D721Med (cell line): ENCODE data around the gene ZNF438.

Source experiments
- DNase-seq: peaks from one replicate; pipeline ENCODE4 v3.0.0; 2011; ENCODE audit warnings: low spot score; ENCODE audit not compliant: insufficient read length
- FAIRE-seq: peaks from 2 replicates; lab custom pipeline; 2011; peaks lifted over from hg19 to GRCh38; lab: Jason Lieb, UNC
- CTCF ChIP-seq: IDR thresholded peaks from 2 replicates; pipeline ENCODE4 v1.5.1; 2012; ENCODE audit warnings: mild to moderate bottlenecking, control low read depth; ENCODE audit not compliant: insufficient read depth; ENCODE audit errors: missing control alignments

ZNF438 gene

GRCh38 chr10:30995081-30995770, 36.4 kb downstream of the ZNF438 start:
- no peak for TF ChIP-seq CTCF
- DNase-seq (no peak), FAIRE-seq (no peak)

DNA sequence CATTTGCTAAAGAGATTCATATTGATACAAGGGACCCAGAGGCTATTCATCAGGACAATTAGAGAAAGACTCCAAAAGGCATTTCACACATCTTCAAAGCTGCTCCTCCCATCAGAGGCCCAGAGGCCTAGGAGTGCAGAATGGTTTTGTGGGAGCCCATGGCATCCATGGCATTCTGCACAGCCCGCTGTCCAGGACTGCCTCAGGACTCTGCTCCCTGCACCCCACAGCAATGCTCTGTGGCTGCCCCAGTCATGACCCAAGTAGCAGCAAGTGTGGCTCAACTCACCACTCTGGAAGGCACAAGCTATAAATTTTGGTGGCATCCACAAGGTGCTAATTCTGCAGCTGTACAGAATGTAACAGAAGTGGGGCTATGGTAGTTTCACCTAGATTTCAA, 38.5 kb downstream of the ZNF438 start:
- no peak for FAIRE-seq
- no peak for TF ChIP-seq CTCF
- no peak for DNase-seq

DNA sequence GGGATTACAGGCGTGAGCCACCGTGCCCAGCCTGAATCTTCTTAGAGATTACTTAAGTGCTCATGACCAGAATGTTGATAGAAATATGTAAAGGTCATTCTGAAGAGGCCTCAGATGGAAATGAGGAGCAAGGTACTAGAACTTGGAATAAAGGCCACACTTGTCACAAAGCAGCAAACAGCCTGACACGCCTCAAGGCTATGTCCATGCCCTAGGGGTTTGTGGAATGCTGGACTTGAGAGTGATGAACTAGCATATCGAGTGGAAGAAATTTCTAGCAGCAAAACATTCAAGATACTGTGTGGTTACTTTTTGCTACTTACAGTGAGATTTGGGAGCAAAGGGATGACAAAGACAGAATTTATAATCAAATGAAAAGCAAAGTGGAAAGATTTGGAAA, 39.0 kb downstream of the ZNF438 start:
- DNase-seq (no peak), FAIRE-seq (no peak)
- no peak for TF ChIP-seq CTCF

DNA sequence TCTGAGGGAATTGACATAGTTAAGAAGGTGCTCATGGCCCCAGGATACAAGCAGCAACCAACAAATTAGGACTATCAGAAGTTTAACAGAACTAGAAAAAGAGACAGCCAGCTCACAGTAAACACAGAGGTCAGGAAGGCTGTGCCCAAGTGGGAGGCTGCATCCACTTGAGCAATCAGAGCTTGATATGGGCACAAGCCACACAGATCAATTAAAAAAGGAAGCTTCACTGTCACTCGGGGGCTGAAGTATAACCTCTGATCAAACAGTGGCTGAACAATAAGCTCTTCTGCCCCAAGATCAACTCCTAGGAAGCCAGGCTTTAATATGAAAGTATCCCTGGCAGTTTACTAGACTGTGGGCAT, 40.0 kb downstream of the ZNF438 start:
- FAIRE-seq (no peak), DNase-seq (no peak)
- no peak for TF ChIP-seq CTCF

DNA sequence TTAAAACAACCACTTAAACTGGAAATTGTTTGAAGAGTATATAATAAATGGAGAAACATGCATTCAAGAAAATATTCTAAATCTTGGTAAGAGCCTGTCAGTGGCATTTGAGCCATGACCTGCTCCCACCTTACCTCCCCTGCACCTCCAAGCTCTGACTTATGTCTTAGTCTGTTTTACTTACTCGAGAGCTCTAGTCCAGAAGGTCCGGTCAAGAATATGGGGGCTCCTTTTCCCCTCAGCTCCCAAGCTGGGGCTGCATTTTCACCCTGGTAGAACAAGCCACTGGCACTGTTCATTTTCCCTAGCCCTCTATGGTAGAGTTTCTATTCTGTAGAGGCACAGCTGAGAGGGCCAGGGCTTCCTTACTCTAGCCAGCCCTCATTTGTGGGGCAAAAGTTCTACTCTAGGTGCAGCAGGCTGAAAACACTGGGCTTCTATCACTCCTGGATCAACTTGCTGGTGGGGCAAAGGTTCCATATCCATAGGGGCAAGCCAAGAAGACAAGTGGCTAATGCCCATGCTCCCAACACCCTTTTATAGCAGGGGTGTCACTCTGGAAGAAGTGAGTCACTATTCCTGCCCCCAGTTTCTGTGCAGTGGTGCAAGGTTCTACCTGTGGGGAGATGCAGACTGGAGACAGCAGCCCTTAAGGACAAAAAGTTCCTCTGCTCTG, 40.6 kb downstream of the ZNF438 start:
- DNase-seq (no peak), FAIRE-seq (no peak)
- no peak for TF ChIP-seq CTCF

DNA sequence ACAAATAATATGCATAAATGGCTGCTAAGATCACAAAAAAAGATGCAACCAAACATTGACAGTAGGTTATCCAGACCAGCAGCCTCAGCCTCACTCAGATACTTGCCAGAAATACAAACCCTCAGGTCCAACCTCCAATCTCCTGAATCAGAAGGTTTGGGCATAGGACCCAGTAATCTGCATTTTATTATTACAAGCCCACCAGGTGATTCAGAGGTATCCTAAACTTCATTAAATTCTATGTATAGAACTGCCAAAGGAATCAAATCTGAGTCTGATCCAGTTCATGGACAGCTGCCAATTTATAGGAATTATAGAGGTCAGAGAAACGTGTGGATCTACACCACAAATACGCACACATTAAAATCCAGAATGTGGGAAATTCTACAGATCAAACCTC, 41.3 kb downstream of the ZNF438 start:
- TF ChIP-seq CTCF: no peak
- DNase-seq (no peak), FAIRE-seq (no peak)

- DNase-seq (no peak), FAIRE-seq (no peak)
- no peak for TF ChIP-seq CTCF
Measured at GRCh38 chr10:30988831-30989435, 42.7 kb downstream of the ZNF438 start.
